HG03159 (cell line): ENCODE measurements around the gene ADH1C.

Source experiments
- ATAC-seq: cut with Tn5 transposase; IDR thresholded peaks from one replicate; pipeline ENCODE4 v1.9.1; 2021; ENCODE audit warnings: mild to moderate bottlenecking, moderate library complexity; ENCODE audit not compliant: unreplicated experiment

The ADH1C gene

DNA sequence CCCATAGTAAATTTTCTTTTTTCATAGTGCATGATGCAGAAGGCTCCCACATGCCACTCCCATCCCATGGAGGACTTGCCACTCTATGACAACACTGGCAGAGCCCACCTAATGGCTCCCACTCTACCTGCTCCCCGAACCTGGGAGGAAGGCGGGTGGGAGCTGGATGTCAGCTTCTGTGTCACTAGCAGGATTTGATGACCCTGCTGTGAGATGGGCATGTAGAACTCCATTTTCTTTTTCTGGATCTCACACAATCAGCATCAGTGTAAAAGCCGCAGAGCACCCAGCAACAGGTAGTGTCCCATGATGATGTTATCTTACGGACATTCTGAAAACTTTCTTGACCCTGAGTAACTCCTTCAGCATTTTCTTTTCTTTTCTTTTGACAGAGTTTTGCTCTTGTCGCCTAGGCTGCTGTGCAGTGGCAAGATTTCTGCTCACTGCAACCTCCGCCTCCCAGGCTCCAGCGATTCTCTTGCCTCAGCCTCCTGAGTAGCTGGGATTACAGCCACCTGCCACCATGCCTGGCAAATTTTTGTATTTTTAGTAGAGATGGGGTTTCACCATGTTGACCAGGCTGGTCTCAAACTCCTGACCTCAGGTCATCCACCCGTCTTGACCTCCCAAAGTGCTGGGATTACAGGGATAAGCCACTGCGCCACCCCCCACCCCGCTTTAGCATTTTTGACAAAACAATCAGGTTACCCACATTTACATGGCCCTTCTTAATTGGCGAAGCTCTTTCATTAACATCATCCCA, 46.7 kb downstream of the ADH1C start:
- no peak for ATAC-seq

DNA sequence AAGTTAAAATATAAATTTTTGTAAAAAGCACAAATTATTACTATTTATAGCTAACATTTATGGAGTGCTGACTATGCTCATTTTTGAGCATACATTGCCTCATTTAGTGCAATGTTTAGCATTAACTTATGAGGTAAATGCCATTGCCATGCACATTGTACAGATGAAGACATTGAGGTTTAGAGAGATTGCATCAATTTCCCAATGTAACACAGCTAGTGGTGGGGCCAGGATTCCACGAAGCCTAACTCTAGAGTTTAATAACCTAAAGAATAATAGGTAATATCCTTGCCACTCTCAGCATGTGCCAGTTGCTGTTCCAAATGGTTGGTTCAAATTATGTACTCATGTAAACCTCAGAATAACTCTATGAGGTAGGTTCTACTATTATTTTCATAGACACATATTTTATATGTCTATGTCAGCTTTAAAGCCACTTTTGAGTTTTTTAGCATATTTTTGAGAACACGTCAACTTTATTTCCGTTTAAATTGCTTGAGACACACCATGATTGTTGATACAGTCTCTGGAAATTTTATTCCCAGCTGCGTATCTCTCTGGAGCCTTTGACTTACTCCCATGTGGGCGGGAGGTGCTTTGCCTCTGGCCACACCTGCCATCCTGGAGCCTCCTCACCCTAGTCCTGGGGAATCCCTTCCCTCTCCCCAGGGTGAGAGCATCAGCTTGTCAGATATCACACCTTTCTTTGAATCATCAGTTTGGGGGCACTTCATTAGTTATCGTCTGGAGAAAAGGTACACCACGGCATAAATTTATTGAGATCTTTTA, 51.0 kb downstream of the ADH1C start:
- ATAC-seq, result no peak

DNA sequence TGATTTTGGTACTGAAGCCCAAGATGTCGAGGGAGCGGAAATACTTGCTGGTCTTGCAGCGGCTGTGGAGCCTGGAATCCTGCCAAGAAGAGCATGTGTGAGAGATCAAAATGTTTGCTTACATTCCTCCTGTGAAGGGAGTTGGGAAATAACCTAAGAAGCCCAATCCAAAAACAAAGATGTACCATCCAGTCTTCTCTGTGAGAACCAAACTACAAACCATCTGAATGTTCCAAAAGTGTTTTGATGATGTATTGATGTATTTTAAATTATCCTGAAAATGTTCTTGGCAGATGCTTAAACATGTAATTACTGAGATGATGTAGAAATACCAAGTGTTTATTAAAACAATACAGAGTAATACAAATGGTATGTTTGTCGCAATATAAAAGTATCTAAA, 51.6 kb downstream of the ADH1C start:
- no peak for ATAC-seq

DNA sequence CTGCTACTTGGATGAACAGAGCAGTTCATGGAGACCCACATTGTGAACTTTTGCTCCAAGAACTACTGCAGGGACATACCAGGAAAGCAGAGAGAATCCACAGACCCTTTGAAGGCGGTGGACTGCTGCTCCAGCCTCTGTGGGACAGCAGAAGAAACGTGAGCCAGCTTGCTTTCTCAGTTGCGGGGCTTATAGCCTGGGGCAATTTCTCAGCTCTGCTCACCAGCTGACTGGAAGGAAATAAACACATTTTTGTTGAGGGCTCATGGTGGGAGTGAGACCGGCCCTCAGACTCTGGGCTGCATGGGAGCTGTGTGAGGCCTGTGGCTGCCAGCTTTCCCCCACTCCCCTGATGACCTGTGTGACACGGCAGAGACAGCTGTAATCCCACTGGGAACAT, 59.2 kb downstream of the ADH1C start:
- no peak for ATAC-seq

DNA sequence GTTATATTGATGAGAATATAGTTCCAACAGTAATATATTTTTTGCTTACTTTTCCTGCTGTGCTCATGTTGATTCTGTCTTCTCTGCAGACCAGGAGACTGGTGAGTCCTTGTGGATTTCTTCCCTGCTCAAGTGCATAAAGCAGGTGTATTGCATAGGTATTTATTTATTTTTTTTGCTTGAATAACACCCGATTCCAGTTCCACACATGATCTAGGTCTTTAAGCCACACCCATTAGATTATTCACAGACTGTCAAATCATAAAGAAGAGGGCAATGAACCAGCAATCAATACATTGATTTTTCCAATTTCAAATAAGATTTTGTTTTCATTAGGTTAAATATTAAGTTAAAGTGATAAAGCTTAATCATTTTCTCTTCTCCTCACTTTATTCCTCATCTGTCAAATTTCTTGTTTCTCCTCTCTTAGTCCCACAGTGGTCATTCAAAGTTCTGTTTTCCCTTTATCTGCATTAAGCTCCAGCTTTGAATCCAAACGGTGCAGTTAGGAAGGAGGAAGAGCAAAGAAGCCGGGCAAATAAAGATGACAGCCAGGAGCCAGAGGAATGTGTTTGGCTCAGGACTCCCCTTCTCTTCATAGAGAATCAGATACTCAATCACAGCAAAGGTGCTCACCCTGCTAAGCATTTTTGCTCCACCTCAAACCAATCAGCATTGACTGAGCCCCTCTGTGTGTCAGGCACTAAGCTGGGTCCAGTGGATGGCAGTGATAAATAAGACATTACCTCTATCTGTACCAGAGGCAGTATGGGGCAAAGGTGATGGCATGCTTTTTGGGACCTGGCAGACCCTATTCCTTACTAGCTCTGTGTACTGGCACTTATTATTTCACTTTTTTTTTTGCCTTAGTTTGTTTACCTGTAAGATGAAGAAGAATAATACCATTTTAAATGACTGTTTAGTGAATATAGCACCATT, 61.4 kb downstream of the ADH1C start, which contains the start of gene ADH1A:
Gene ADH1A (minus strand): TSS at position 138 of the 939 bp plus-strand sequence. CDS start 71 bp downstream, at position 67.
- ATAC-seq, result no peak
